Activated T-helper 9 cell treated with anti-CD3 and anti-CD28 coated beads, Interleukin-2, amount 50 U/mL, for 16 hours (primary cell): Measurements from ENCODE around the gene DIPK1B.

ENCODE experiments used
- DNase-seq: peaks from one replicate; pipeline ENCODE4 v3.0.0-alpha.2; 2020; ENCODE audit warnings: low read depth

The DIPK1B gene

DNA sequence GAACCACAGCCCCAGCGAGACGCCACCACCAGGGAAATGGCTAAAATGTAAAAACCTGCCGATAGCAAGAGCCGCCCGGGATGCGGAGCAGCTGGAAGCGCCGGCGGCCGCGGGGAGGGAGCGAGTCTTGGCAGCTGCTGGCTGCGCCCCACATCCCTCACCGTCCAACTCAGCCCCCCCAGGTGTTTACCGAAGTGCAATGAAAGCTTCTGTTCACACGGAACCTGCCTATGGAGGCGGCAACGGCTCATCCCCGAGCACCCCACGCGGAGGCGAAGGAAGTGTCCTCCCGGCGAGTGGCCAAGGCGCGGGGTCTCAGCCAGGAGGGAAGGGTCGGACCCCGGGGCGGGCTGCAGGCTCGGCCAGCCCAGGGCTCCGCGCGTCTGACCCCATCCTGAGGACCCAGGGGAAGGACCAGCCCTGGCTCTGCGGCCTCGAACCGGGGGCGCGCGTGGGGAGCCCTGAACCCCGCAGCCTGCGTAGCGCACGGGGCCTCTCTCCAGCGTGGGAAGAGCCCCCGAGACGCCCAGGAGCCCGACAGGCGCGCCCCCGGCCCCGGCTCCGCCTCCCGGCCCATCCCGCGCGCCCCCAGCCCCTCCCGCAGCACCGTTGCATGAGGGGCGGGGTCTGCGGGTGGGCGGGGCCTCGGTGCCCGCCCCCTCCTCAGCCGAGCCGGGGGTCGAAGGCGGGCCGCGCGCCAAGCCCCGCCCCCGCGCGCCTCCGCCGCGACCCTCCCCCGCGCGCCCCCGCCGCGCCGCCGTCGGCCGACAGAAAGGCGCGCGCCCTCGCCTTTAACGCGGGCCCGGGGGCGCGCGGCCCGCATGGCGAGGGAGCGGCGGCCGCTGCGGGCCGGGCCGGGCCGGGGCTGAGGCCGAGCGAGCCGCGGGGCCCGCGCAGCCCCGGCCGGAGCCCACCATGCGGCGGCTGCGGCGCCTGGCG, at the start of gene DIPK1B:
Gene DIPK1B (plus strand): TSS at position 822 of the 939 bp plus-strand sequence. CDS start 94 bp downstream, at position 916.
- DNase-seq: no peak

DNA sequence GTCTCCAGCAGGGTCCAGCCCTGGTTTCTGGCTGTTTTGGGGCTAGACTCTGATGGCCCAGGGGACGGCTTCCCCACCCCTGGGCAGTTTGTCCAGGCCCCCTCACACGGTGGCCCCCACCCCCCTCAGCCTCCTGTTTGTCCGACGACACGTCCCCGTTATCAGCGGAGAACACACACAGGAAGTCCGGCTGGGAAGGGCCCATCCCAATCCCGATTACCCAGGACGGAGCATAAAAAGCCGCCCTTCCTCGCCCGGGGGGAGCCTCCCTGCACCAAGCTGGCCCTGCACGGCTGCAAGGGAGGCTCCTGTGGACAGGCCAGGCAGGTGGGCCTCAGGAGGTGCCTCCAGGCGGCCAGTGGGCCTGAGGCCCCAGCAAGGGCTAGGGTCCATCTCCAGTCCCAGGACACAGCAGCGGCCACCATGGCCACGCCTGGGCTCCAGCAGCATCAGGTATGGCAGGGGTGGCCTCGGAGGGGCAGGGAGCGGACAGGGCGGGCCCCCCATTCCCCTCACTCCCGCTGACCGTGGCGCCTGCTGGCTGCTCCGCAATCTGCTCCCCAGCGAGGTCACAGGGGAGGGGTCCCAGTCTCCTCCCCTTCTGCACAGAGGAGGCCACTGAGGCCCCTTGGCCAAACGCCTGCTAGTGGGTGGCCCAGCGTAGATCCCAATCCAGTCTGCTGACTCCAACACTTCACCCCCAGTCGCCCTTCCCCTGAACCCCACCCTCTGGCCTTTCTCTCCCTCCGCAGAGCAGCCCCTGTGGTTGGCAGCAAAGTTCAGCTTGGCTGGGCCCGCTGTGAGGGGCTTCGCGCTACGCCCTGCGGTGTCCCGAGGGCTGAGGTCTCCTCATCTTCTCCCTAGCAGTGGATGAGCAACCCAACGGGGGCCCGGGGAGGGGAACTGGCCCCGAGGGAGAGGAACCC, 49.5 kb upstream of the DIPK1B start, which contains the start of gene EGFL7:
Gene EGFL7 (plus strand): TSS at position 261 of the 926 bp plus-strand sequence. CDS start 5,367 bp downstream, outside the sequence.
- no peak for DNase-seq

DNA sequence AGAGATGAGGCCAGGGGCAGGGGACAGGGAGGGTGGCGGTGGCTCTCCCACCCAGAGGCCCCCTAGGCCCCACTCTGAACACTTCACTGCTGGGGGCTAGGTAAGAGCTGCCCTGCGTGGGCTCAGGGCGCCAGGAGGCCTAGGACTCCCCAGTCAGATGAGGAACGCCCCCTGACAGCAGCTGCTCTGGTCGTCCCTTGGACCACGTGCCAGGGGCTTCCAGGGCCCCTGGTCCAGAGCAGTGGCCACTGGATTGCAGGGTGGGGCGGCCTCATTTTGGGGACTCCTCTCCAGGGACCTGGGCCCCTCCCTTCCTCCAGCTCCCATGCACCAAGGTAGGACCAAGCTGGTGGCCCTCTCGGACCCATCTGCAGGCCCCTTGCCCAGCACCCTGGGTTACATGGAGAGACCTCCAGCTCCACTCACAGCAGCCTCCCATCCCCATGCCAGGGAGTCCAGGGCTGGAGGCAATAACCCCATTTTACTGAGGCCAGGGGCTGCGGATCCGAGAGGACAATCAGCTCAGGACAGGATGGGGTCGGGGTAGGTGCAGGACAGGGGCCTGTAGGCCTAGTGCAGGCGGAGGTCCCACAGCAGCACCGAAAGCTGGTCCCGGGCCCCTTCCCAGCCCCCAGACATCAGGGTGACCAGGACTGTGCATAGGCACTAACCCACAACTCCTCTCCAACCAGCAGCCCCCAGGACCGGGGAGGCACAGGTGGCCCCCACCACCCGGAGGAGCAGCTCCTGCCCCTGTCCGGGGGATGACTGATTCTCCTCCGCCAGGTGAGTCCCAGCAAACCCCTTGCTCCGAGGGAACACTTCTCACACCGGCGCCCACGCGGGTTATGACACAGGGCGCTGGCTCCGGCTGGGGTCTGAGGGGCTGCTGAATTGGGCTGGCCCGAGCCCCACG, 48.1 kb upstream of the DIPK1B start:
- DNase-seq: no peak

DNA sequence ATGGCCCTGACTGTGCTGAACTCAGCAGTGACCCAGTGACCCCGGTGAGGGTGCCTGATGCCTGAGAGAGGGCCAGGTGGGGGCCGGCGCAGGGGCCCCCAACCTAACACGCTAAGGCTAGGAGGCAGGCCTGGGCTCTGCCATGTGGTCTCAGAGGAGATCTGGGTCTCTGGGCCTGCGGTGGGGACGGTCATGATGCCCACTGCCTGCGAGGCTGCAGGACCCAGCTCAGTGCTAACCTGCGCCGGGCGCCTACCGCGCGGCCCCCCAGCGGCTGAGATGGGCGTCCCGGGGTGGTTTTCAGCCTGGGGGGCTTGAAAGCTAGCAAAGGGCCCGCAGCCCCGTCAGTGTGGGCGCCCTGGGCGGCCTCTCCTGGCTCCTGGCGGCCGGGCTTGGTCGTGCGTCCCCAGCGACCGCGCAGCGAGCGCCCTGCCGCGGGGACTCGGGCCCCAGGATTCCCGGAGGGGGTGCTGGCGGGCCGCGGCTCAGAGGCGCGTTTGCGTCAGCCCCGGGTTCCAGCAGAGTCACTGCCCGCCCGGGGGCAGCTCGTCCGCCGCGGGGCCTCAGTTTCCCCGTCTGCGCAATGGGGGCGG, 47.2 kb upstream of the DIPK1B start:
- DNase-seq: no peak

DNA sequence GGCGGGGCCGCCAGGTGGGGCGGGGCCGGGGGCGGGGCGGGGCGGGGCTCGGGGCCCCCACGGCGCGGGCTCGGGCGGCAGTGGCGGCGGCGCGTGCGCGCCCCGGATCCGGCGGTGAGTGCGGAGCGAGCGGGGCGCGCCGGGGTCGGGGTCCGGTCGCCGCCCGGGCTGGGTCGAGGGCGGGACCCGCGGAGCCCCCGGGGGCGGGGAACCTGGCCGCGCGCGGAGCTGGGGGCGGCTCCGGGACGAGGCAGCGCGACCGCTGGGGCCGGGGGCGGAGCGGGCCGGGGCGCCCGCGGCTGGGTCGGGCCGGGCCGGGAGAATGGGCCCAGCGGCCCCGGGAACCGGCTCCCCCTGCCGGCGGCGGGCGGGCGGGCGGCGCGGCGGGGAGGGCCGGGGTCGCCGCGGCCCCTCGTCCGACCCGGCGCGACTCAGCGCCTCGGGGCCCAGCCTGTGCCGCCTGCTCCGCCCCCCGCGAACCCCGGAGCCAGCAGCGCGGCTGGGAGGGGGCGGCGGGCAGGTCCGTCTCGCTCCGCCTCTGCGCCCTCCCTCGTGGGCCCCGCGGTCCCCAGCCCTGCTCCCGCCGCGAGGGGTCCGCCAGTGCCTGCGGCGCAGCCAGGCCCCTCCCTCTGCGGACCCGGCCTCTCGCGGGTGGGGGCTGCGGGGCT, 46.5 kb upstream of the DIPK1B start:
- no peak for DNase-seq

DNA sequence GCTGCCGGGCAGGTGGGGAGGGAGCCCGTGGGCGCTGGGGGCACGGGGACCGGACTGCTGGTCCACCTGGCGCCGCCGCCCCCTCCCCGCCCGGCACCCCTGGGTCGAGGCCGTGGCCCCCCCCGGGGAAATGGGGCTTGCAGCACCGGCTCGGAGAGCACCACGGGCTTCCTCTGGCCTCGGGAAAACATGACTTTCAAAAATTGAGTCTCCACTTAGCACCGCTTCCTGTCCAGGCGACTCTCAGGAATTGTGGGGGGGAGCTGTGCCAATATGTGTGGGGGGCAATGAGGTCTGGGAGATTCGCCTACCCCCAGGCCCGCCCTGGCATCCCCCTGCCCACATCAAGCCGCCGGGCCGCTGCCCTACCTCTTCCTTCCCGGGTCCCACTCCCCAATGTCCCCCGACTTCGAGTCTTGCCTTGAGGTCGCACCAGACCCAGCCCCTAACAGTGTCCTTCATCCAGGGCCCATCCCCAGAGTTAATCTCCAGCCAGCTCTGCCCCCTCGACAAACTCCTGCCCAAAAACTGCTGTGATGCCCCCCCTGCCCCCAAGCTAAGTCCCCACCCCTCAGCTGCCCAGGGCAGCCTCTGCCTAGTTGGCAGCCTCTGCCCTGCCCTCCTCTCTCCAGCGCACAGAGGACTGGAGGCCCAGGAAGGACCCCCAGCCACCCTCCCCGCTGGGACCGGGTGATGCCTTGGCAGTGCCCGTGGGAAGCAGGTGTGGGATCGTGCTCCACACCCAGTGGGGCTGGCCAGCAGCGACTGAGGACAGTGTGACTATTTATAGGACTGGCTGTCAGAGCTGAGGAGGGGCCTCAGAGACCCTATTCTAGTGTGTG, 45.8 kb upstream of the DIPK1B start:
- no peak for DNase-seq

DNA sequence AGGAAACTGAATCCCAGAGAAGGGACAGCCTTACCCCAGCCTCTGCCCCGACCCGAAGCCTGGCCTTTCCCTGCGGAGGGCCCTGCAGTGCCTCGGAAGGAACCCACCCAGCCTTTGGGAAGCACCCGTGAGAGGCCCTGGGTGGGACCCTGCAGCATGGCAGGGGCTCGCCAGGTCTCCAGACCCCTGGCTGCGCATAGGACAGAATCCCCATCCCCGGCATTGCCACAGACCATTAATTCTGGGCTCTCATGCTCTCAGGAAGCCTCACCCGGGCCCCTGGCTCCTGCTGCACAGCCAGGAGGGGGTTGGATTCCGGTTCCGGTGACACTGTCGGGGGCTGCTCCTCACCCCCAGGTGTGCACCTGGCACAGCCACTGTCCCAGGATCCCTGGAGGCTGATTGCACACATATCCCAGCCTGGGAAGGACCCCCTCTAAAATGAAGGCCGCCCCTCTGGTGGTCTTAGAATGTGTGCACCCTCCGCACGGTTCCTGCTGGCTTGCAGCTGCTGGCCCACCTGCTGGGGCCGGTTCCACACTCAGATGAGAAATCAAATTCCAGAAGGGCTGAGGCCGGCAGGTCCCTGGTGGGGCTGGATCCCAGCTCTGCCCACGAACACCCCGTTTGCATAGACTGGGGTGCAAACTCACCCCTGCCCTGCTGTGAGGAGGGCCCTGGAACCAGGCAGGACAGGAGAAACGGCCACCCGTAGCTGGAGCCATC, 45.0 kb upstream of the DIPK1B start:
- DNase-seq: no peak

DNA sequence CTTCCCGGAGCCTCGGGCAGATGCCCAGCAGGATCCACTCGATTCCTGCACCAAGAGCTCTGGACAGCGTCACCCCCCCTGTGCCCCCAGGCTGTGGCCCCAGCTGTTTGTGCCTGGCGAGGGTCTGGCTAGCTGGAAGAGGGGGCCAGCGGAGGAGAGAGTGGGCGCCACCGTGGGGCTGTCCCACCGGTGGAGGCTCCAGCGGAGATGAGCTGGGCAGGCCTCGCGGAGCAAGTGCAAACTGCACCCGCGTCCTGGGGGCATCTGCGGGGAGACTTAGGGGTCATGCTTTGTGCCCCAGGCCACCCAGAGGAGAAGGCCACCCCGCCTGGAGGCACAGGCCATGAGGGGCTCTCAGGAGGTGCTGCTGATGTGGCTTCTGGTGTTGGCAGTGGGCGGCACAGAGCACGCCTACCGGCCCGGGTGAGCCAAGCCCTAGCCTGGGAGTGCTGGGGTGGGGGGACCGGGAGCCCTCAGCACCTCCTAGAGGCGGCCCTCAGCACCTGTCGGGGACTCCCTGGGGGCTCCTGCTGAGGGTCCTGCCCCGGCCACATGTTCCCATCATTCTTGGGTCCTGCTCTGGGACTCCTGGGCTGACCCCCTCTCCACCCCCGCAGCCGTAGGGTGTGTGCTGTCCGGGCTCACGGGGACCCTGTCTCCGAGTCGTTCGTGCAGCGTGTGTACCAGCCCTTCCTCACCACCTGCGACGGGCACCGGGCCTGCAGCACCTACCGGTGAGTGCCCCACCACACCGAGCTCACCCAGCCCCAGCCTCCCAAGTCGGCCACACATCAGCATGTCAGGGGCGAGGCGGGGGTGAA, 44.2 kb upstream of the DIPK1B start:
- no peak for DNase-seq

DNA sequence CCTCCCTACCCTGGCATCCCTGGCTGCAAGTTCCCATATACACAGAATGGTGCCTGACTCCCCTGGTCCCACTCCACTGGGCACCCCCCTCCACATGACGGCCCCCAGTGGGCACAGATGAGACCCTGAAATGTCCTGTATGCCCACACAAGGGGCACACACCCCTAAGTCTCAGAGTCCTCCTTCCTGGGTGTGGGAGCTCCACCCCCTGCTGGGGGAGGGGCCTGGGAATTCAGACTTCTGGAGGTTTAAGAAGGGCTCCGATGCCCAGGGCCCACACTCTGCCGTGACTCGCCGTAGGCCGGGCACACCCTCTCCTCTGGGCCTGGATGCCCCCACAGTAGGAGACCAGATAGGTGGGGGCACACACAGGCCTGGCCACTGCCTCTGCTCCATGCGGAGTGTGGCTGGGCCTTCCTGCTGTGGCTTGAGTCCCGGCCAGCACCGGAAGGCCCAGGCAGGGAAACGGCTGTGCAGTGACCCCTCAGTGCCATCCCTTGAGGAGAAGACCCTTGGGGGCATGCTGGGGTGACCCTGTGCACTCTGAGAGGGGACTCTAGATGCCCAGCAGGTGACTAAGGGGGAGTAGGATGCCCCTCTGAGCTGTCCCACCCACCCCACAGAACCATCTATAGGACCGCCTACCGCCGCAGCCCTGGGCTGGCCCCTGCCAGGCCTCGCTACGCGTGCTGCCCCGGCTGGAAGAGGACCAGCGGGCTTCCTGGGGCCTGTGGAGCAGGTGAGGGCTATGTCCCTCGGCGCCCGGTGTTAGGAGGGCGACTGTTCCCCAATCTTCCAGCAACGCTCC, 43.2 kb upstream of the DIPK1B start:
- no peak for DNase-seq

DNA sequence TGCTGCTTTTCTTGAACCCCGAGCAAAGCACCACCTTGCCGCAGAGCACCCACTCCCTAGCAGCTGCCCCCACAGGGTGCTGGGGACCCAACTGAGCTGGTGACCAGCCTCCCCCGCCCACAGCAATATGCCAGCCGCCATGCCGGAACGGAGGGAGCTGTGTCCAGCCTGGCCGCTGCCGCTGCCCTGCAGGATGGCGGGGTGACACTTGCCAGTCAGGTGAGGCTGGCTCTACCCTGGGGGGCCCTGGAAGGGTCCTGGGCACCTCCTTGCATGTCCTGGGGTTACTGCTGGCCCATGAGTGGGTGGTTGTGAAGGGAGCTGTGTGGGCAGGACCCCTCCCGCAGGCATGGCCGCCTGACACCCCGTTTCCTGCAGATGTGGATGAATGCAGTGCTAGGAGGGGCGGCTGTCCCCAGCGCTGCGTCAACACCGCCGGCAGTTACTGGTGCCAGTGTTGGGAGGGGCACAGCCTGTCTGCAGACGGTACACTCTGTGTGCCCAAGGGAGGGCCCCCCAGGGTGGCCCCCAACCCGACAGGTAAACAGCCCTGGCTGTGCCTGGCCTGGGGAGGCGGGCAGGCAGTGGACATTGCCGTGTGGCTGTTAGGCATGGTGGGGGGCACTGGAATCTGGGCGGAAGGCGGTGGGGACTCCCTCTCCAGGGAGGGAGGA, 42.4 kb upstream of the DIPK1B start:
- DNase-seq: no peak

DNA sequence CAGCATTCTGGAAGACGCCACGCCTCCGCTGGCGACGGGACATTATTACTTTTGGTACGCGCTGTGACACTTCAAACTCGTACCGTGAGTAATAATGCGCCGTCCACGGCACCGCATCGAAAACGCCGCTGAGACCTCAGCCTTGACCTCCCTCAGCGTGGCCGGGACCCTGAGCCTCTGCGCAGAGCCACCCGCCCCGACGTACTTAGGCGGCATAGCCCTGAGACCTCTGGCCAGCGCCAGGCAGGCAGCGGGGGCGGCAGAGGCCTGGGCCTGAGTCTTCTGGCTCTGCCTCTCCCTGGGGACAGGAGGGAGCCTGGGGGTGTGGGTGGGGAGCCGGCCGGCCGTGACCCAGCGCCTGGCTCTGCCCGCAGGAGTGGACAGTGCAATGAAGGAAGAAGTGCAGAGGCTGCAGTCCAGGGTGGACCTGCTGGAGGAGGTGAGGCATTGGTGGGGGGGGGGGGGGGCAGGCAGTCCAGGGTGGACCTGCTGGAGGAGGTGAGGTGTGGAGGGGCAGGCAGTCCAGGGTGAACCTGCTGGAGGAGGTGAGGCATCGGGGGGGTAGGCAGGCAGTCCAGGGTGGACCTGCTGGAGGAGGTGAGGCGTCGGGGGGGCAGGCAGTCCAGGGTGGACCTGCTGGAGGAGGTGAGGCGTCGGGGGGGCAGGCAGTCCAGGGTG, 41.7 kb upstream of the DIPK1B start:
- DNase-seq: no peak

DNA sequence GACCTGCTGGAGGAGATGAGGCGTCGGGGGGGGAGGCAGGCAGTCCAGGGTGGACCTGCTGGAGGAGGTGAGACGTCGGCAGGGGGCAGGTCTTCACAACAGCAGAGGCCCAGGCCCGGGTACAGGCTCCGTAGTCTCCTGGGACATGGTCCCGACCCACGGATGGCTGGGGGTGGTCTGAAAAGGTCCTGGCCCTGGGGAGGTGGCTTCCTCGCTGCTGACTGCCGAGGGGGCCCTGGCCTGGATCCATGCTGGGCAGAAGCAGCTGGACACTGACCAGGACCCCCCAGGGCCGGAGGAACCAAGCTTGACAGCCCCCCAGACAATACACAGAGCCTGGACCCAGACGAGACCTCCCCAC, 41.1 kb upstream of the DIPK1B start:
- no peak for DNase-seq

DNA sequence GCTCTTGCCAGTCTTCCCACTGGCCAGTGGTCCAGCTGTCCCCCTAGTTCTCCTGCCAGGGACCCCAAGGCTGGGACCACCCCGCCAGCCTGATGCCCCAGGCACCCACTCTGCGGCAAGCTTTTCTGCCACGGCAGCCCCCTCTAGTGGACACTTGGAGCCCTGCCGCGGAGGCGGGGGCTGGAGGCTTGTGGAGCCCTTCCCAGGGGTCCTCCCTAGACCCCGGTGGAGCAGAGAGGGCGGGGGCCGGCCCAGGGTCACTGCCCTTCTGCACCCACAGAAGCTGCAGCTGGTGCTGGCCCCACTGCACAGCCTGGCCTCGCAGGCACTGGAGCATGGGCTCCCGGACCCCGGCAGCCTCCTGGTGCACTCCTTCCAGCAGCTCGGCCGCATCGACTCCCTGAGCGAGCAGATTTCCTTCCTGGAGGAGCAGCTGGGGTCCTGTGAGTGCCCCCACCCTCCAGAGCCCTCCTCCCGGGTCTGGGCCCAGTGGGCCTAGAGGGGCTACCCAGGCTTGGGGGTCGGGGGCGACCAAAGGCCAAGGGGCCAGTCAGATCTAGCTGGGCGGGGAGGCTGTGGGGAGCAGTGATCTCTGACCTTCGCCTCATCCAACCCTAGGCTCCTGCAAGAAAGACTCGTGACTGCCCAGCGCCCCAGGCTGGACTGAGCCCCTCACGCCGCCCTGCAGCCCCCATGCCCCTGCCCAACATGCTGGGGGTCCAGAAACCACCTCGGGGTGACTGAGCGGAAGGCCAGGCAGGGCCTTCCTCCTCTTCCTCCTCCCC, 40.5 kb upstream of the DIPK1B start:
- DNase-seq: no peak

DNA sequence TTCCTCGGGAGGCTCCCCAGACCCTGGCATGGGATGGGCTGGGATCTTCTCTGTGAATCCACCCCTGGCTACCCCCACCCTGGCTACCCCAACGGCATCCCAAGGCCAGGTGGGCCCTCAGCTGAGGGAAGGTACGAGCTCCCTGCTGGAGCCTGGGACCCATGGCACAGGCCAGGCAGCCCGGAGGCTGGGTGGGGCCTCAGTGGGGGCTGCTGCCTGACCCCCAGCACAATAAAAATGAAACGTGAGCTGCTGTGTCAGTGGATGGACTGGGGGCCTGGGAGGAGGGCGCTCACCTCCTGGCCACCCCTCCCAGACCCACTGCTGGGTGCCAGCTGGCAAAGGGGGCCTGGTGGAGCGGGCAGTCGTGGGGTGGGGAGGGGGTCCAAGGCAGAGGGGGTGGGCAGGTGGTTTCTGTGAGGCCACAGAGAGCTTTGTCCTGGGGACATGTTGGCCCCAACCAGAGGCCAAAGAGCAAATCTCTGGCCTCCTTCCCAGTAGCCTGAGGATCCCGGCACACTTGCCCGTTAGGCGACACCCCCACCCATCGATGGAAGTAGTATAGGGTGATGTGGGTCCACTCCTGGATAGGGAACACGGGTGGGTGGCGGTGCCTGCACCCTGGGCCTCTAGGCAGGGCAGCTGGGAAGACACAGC, 39.8 kb upstream of the DIPK1B start:
- DNase-seq: no peak
